SHP77 treated with DMSO at 0.1 percent for 48 hours (cell line): ENCODE results near the gene FOXB2.
A peak's percentile ranks its signal among the peaks of the same experiment; 100 is the strongest.
"Not testable (repeated sequence)": the region's sequence is repeated elsewhere in the genome, so short reads cannot be mapped to it uniquely, and the experiment has no call there.

Source experiments
- DNase-seq: peaks from one replicate; lab custom pipeline; 2025; lab: John Stamatoyannopoulos, UW

FOXB2 gene

DNA sequence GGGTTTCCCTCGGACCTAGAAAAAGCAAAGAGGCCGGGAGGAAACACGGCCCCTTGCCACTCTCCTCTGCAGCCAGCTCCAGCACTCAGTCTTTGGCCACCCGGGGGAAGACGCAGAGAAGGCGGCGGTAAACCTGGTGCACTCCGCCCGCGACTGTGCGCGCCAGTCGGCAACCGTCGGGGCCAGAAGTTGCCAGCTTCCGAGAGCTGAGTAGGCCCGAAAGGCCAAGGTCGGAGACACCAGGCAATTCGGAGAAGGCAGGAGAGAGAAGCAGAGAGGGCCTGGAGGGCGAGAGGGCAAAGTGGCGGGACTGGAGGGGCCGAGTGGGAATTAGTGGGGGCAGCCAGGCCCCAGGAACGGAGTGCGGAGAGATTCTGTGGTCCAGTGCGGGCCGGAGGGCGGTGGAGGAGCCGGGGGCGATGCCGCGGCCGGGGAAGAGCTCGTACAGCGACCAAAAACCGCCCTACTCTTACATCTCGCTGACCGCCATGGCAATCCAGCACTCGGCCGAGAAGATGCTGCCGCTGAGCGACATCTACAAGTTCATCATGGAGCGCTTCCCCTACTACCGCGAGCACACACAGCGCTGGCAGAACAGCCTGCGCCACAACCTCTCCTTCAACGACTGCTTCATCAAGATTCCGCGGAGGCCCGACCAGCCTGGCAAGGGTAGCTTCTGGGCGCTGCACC is at the start of gene FOXB2:
FOXB2 (plus strand) TSS at position 420 of the 690 bp plus-strand sequence; CDS start at position 420, 0 bp downstream.
- no peak for DNase-seq

DNA sequence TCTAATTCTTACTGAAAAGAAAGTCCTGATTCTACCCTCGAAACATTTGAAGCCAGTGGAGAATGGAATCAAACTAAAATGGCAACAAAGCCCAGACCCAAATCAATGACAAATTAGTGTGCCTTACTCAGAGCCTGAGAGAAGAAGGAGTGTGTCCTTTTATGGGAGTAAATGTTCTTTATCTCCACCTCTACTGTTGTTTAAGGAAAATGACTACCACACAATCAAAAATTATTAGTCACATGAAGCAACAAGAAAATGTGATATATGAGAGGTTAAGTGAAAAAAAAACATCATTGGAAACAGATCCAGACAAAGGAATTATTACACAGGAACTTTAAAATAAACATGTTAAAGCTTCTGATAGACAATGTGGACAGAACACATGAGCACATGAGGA is 49.7 kb upstream of the FOXB2 start:
- no peak for DNase-seq

DNA sequence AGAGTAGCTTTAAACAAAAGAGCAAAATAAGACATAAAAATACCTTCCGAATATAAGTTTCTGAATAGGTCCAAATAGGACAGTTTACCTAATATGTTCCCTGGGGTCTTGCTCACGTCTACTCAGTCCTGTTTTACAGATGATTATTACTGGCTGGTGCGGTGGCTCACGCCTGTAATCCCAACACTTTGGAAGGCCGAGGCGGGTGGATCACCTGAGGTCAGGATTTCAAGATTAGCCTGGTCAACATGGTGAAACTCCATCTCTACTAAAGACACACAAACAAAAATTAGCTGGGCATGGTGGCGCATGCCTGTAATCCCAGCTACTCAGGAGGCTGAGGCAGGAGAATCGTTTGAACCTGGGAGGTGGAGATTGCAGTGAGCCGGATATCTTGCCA is 40.6 kb upstream of the FOXB2 start:
- not testable (repeated sequence) for DNase-seq

DNA sequence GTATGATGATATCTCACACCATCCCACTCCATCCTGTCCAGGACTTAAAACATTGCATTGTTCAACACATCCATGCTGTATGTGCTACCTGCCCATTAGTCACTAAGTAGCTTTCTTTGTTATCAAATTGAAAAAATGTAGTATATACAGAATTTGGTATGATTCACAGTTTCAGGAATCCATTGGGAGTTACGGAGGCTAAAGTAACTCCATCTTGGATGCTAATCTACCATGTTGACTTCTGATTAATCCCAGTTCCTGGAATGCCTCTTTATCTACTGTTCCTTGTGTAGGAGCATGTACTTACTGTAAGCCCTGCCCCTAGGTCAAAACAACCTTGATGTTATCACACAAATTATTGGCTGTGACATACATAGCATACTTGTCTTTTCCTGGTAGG is 38.9 kb upstream of the FOXB2 start:
- no peak for DNase-seq

DNA sequence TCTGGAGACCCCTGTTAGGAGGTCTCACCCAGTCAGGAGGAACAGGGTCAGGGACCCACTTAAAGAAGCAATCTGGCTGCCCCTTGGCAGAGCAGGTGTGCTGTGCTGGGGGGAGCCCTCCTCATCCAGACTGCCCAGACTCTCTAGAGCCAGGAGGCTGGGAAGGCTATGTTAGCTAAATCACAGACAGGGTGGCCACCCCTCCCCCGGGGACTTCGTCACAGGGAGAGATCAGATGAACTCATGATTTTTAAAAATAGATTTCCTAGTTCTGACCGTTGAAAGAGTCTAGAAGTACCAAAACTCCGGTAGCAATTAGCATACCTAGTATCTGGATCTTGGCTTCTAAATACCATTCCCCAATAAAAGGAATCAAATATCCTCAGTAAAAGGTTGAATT is 35.0 kb upstream of the FOXB2 start:
- no peak for DNase-seq

DNA sequence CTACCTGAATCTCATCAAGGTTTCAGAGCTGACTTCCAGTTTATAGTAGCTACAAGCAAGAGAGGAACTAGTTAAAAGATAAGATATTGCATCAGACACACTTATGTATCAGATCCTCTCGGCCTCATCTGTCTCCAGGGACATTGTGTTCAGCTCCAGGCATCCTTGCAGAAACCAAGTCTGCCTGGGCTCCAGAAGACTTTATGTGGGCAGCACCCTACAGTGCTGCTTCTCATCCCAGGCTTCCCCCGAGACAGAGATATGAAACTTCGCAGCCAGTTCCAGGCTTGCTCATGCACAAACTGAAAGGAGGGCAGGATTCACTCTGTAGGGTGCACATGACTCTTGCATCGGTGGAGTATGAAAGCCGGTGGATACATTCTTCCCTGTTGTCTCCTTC is 33.9 kb upstream of the FOXB2 start:
- DNase-seq = no peak

DNA sequence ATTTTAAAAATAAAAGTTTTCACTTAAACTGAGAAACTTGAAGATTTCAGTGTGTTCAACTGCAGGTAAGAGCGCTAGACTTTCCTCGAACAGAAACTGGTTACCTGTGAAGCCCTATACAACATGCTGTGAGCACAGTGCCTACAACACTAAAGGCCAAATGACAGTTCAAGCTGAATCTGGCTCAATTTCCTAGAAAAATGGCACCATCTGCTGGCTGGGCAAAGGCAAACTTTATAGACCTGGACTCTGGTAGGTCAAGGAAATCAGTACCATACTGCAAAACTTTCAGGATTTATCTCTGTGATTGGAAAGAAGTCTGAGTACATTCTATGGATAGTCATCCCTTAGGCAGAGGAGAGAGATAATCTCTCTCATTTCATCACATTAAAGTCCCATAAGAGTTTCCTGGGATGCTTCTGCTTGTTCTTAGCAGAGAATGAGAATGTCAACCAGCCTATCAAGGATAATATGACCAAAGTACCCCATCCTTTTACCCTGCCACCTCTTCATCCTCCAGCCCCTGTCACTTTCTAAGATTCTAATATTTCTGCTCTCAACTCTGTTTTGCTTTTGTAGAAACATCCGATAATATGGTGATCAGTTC is 31.8 kb upstream of the FOXB2 start:
- DNase-seq = no peak

DNA sequence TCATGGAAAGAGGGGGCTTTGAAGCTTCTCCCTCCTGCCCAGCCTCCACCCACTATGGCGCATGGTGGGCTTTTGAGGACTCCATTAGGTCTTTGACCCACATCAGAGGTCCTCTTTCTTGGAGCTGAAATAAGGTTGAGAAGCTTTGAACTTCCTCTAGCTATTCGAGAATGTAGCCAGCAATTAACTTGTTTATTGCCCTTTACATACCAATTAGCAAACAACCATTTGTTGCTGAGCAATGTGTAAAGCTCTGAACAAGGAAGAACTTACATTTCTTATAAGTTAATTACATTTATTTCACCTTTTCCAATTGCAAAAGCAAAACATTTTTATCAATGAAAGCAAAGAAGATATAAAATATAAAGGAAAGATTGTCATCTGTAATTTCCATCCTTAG is 30.5 kb upstream of the FOXB2 start:
- DNase-seq = no peak

DNA sequence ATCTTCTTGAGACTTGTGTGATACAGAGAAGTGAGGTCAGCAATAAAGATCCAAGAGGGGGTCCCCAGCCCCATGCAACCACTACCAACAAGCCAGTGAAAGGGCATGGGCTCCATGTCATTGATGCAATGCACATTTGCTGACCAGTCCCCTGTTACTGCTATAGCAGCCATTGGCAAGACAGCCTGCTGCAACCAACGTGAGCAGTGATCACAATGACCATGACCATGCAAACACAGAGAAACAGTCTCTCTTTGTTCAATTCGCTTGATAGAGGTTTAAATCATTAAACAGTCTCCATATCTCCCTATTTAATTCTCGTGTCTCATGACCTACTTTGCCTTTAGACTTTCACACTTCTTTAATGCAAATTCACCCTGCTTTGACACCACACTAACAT is 30.0 kb upstream of the FOXB2 start:
- DNase-seq = no peak

DNA sequence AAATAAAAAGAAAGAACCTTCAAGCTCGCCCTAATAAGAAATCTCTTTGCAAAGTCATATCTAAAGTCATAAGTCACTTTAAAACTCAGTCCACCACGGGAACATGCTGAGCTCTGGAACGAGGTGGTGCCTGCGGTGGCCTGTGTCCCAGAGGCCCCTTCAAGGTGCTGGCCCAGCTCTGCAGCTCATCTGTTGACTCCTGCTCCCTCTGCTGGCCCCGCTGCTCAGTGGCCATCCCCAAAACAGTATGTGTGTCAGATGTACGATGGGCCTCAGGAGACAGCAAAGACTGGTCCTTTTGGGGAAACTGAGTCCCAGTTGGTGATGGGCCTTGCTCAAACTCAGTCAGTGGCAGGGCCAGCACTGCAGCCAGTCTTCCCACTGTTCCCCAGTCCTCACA is 22.8 kb upstream of the FOXB2 start:
- peak; percentile 8 for DNase-seq

DNA sequence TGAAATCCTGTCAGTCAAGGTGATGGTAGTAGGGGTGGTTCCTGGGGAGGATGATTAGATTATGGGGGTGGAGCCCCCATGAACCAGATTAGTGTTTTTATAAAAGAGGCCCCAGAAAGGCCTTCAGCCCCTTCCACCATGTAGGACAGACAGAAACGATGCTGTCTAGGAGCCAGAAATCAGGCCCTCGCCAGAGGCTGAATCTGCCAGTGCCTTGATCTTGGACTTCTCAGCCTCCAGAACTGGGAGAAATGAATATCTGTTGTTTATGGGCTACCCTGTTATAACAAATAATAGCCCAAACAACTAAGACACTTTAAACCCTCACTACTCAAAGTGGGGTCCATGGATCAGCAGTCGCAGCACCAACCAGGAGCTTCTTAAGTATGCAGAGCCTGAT is 20.2 kb upstream of the FOXB2 start:
- DNase-seq = no peak

DNA sequence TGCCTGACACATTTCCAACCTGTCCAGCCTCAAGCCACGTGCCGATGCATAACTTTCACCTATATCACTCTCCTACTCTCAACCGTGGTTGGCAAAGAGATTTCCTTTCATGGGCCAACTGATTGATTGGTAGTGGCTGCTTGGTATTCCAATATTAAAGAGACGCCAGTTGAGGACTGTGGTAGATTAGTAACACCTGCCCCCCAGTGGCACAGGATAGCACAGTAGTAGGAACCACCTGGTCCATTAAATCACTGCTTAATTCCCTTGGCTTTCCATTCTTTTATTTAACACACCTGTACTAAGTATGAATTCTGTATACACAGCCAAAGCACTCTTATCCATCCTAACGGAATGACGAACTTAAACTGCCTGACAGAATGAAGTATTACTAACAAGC is 19.1 kb upstream of the FOXB2 start:
- DNase-seq = no peak

DNA sequence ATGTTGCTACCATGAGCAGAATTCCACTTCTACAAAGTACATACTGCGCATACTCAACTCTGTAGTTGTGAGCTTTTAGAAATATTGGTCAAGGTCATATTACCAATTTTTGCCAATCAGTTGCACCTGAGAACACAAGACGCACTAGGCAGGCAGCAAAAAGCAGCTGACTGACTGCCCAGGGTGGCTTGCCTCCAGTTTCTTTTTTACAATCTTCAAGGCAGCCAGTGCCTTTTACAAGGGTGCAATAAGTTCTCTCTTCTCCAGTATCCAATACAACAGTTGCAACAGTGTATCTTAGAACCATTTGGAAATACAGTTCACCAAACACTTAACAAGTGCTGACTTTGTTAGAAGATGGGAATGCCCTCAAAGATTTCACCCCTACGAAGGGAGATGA is 16.1 kb upstream of the FOXB2 start:
- DNase-seq = no peak

DNA sequence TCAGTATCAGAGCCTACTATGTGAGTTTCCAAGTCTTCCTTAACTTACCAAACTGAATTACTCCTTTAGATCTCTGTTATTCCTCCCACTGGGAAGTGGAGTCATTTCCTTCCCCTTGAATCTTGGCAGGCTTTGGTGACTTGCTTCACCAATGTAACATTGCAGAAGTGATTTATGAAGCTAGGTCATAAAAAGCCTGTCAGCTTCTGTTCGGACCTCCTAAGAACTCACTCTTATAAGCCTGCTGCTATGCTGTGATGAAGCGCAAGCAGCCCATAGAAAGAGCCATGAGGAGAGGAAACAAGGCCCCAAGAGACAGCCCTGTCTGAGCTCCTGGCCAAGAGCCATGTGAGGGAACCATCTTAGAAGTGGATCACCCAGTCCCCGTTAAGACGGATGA is 14.2 kb upstream of the FOXB2 start:
- DNase-seq = no peak

DNA sequence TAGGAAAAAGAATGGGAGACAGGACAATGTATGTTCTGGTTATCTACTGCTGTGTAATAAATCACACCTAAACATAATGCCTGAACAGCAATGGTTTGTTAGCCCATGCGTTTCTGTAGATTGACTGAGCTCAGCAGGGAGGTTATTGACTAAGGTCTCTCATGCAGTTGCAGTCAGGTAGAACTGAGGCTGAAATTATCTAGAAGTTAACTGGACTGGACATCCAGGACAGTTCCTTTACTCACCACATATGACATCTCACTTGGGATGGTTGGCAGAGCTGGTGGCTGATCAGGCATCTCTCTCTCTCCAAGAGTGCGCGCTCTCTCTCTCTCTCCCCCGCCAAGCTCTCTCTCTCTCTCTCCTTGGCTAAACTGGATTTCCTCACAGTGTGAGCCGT is 8.9 kb upstream of the FOXB2 start:
- no peak for DNase-seq

DNA sequence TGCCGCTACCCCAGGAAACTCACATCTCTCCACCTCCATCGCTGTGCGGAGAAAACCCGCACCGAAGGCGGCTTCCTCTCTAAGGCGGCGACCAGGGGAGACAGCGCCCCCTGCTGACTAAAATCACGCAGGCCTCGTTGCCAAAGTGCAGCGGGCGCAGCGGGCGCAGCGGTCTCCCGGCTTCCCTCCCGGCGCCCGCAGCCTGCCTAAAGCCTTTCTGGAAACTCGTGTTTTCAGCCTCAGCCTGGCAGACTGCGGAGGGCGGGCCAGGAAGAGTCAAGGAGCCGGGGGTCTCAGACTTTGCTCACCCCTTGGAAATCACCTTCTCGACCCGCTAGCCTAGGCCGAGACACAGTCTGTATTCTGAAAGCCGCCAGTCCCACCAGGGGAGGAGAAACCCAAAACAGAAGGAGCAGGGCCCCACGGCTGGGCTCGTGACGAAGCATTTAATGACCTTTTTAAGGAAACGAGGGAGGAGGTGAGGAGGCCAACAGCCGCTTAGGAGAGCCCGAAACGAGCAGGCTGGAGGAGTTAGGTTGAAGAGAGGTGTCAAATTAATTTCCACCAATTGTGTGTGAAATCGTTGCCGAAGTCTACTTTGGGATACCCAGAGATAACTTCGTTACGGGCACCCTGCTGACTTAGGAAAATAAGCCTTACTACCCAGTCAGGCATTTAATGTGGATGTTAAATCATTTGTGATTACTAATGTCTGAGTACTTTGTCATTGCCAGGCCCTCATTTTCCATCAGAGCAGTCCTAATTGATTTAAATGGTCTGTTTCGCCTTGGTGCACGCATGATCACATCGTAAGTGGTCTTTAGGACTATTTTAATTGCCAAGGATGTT is 7.3 kb upstream of the FOXB2 start:
- no peak for DNase-seq

DNA sequence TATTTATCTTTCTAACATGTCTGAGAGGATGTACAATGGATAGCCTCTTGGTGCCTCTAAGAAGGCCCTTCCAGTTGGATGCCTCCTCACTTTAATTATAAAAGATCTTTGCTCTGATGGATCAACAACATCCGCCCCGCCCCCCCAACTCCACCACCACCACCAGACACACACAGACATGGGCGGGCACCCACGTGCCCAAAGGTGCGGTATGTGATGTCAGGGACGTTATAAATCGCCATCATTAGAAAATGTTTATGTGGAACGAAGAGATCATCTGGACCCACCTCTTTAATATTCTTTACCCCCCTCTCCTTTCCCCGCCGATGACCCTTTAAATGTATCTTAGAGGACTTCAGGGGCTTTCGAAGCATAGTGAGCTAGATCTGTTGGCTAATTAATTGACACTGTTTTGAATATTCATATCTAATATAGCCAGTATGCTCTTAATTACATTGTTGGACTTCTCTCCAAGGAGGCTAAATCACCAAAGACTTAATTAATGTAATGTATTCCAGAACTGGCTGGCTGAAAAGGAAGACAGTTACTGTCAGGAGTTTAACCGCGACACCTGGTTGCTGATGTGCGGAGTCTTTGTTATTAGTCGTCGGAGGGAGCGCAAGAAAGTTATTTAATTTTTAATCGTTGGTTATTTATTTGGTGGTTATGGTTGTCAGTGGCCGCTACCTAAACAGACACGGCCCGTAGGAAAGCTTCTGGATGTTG is 6.1 kb upstream of the FOXB2 start:
- no peak for DNase-seq

DNA sequence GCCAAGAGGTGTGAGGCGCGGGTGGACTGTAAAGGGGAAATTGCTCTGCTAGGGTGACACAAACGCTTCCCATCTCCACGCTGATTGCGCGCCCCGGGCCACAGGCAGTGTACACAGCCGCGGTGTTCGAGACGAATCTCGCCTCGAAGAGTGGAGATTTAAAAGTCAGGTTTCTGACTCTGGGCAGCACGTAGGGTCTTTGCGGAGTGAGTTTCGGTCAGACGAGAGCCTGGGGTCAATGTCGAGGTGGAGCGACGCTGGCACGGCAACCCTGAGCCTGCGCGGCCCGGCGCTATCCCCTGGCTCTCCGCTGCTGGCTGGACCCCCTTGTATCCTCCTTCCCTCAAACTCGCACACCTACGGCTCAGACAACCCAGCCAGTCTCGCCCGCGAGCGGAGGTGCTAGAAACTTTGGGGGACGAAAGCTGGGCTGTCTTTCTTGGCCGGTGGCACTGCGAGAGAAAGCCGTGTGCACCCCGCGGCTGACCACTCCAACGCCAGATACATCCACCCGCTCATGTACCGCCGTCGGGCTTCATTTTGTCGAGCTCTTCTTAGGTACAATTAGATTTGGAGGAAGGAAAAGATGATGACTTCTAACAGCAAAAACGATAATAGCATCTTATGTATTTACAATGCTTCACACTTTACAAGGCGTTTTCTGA is 5.4 kb upstream of the FOXB2 start:
- DNase-seq = no peak

DNA sequence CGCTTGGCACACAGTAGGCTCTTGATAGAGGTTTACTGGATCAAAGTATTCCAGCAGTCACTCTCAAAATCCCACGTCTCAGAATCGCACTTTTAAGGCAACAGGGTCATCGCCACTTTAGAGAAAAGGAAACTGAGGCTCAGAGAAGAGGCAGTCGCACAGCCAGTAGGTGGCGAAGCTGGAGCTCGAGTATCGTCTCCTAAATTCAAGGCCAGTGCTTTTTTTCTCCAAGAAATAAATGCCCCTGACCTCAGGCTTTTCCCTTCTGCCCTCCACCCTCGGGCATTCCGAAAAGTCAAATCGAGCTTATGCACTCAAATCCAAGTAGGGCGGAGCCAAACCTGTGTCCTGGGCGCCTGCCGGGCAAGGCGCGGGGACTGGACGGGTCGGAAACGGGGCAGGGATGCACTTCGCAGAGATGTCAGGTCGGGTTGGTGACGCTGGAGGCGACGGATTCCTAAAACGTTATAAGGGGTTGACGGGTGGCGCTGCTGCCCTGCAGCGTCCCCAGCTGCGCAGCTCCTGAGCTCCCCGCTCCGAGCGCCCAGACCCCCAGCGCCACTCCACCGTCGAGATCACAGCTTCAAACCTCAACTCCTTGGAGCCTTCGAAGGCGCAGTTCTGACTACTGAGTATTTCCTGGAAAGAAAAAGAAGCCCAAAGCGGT is 4.7 kb upstream of the FOXB2 start:
- no peak for DNase-seq

DNA sequence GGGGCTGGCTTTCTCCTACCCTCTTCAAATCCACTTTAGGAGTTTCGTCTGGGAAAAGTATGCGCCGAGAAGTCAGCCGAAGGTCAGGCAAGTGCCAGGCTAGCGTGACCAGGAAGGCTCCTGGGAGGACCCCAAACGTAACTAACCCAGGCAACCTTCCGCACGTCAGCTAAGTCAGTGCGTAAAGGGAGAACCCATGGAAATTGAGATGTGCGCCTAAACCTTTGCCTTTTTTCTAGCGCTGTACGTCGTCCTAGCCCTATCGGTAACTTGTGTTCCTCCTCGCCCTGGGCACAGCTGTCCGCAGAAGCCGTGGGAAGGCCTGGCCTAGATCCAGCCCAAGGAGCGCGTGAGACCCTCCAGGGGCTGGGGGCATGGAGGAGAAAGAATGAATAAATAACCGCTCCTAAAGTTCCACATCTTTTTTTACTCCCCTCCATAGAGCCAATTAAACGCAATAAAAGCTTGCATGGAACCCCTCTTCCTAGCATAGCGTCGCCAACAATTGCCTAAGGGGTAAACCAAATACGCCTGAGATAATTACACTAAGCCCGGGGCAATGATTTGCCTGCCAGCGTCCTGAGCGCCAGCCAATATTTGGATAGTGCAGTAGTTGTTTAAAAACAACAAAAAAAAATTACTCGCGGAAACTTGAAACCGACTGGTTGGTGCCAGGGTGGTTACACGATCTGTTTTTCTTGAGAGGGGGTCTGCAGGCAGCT is 4.0 kb upstream of the FOXB2 start:
- no peak for DNase-seq

DNA sequence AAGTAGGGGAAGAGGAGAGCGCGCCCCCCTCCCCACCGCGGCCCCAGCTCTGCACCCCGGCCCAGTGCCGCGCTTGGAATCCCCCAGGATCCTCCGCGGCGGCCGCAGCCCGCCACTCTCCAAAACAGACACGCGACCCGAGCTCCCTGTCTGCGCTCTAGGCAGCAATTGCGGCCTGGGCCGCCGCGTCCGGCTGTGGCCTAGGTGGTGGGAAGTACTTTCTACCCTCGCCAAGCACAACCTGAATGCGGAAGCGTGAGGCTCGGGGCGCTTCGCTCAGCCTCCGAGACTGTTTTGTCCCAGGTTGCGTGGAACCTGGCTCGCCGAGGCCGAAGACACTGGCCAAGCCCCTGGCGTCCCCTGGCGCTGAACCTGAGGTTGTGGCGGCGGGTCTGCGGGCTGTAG is 3.3 kb upstream of the FOXB2 start:
- DNase-seq = no peak
